Upper lobe of right lung (tissue), 1 donor: ENCODE data around the gene C1QTNF8. TPM values are rescaled to one million over a fixed set of nuclear protein-coding genes. Genes with fewer than 3 reads are reported as not detected.

Experiments
- ATAC-seq: fragments of 200-7000 bp; cut with Tn5 transposase; one replicate; pipeline ENCODE4 v1.9.1; 2020; ENCODE audit warnings: mild to moderate bottlenecking, moderate library complexity
- DNase-seq: peaks from one replicate; pipeline ENCODE4 v3.0.0-alpha.2; 2020
- H3K27ac ChIP-seq: fragments of 200-600 bp; one replicate; pipeline ENCODE4 v1.8.0; 2022
- H3K27me3 ChIP-seq: fragments of 200-600 bp; one replicate; pipeline ENCODE4 v1.8.0; 2022; ENCODE audit warnings: mild to moderate bottlenecking
- H3K36me3 ChIP-seq: fragments of 200-600 bp; one replicate; pipeline ENCODE4 v1.8.0; 2022
- H3K4me1 ChIP-seq: fragments of 200-600 bp; one replicate; pipeline ENCODE4 v1.8.0; 2022
- H3K4me3 ChIP-seq: fragments of 200-600 bp; one replicate; pipeline ENCODE4 v1.8.0; 2022; ENCODE audit warnings: mild to moderate bottlenecking
- H3K9me3 ChIP-seq: fragments of 200-600 bp; one replicate; pipeline ENCODE4 v1.8.0; 2022
- CTCF ChIP-seq: fragments of 200-600 bp; IDR thresholded peaks from one replicate; pipeline ENCODE4 v1.8.0; 2022; ENCODE audit warnings: antibody characterized with exemption
- intact Hi-C: fragments of 100-400 bp; cut with DNase I; formaldehyde crosslinking; loops from one replicate; pipeline ENCODE4 v1.11.0; 2022
- total RNA-seq: library from RNA; stranded (reverse); fragmentation: NEBNext Ultra II Directional; extraction: Animal tissue kit (Norgen Biotek cat#: 25700); gene quantifications from one replicate; pipeline ENCODE4 v1.2.1, GENCODE V29; 2021
- donor health status: DM: no; HTN: yes; CAD: no; lungs with severe emphysema.

C1QTNF8 gene
- total RNA-seq, 1 donor from 2014 or later, result not detected

DNA sequence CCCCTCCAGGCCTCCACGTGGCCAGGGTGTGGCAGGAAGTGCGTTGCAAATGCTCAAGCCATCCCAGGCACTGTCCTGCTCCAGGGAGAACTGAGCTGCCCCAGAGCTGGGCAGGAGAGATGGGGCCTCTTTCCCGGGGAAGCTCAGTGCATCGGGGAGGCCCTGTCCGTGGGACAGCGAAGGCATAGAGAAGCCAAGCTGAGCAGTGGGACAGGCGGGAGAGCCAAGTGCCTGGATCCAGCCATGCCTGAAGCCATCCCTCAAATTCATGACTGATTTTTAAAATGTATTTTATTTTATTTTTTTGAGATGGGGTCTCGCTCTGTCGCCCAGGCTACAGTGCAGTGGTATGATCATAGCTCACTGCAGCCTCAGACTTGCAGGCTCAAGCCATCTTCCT is 48.9 kb downstream of the C1QTNF8 start:
- intact Hi-C loops, result no loop called here
- no peak overlapping the region for H3K27ac ChIP-seq
- no peaks in the 10 kb centered on the region for H3K9me3 ChIP-seq
- H3K4me3 ChIP-seq, result no peak overlapping the region
- ATAC-seq (no peak), DNase-seq (no peak)
- H3K4me1 ChIP-seq, result no peaks in the 10 kb centered on the region
- H3K36me3 ChIP-seq, result no peaks in the 10 kb centered on the region
- H3K27me3 ChIP-seq, result peaks cover 45% of the 10 kb centered on the region
- TF ChIP-seq CTCF, result no peak

GRCh38 chr16:1045993-1046911 is 49.8 kb downstream of the C1QTNF8 start:
- intact Hi-C loops, result no loop called here
- H3K27me3 ChIP-seq, result peaks cover 45% of the 10 kb centered on the region
- TF ChIP-seq CTCF, result no peak
- H3K4me3 ChIP-seq, result no peak overlapping the region
- no peak overlapping the region for H3K27ac ChIP-seq
- H3K9me3 ChIP-seq, result no peaks in the 10 kb centered on the region
- H3K4me1 ChIP-seq, result no peaks in the 10 kb centered on the region
- no peaks in the 10 kb centered on the region for H3K36me3 ChIP-seq
- ATAC-seq (no peak), DNase-seq (no peak)

GRCh38 chr16:1045310-1045992 is 50.6 kb downstream of the C1QTNF8 start:
- intact Hi-C loops, result no loop called here
- no peak for DNase-seq
- no peak overlapping the region for H3K27ac ChIP-seq
- no peaks in the 10 kb centered on the region for H3K4me1 ChIP-seq
- no peaks in the 10 kb centered on the region for H3K36me3 ChIP-seq
- no peaks in the 10 kb centered on the region for H3K9me3 ChIP-seq
- no peak overlapping the region for H3K4me3 ChIP-seq
- no peak for ATAC-seq
- H3K27me3 ChIP-seq, result peaks cover 45% of the 10 kb centered on the region
- TF ChIP-seq CTCF, result no peak

- ATAC-seq (no peak), DNase-seq (no peak)
- TF ChIP-seq CTCF, result no peak
- Histone ChIP-seq H3K4me3 (no peak overlapping the region), H3K27ac (no peak overlapping the region), H3K27me3 (peaks cover 41% of the 10 kb centered on the region), H3K4me1 (no peaks in the 10 kb centered on the region), H3K36me3 (no peaks in the 10 kb centered on the region), H3K9me3 (no peaks in the 10 kb centered on the region)
- intact Hi-C loops, result no loop called here
Measured at GRCh38 chr16:1044460-1045309, 51.4 kb downstream of the C1QTNF8 start.

DNA sequence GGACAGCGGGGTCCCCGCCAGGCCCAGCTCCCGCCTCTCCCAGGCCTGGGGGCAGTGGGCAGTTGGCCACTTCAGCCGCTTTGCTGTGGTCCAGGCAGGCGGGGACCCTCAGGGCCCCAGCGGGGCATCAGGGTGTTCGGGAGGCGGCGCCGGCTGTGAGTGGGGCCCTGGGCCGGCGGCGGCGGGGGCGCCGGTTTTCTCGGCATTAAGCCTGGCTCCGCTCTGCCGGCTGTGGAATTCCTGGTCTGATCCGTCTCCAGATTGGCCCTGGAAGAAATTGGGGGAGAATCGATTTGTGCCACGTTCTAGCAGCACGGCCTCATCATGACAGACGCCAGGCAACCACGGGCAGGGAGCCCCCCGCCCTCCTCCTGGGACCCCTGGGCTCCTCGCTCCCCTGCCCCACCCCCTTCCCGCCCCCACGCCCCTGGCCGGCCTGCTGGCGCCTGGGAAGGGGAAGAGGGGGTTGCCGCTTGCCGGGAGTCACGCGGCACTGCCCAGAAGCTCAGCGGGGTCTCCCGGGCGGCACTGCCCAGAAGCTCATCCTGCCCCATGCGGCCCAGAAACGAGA is 52.1 kb downstream of the C1QTNF8 start:
- no peaks in the 10 kb centered on the region for H3K9me3 ChIP-seq
- H3K36me3 ChIP-seq, result no peaks in the 10 kb centered on the region
- no peak overlapping the region for H3K27ac ChIP-seq
- no peak overlapping the region for H3K4me3 ChIP-seq
- peaks cover 43% of the 10 kb centered on the region for H3K27me3 ChIP-seq
- TF ChIP-seq CTCF, result no peak
- H3K4me1 ChIP-seq, result no peaks in the 10 kb centered on the region
- intact Hi-C loops, result no loop called here
- DNase-seq (no peak), ATAC-seq (no peak)
